ENCODE results near the gene AVEN.
"Not testable (repeated sequence)": the region's sequence is repeated elsewhere in the genome, so short reads cannot be mapped to it uniquely, and the experiment has no call there.

Gene AVEN

GRCh38 chr15:34011481-34011880 is 27.5 kb downstream of the AVEN start:
- no peak for DNase-seq
- Histone ChIP-seq H3K27ac (no peak overlapping the region), H3K4me3 (ENCODE audit: low read depth, low read length) (no peak overlapping the region), H3K36me3 (replicated peaks) (no peaks in the 10 kb centered on the region), H3K27me3 (replicated peaks) (no peaks in the 10 kb centered on the region)
- in situ Hi-C loops (cut with HindIII; ENCODE audit: low pct_ligation_motif_present, low sequenced_read_pairs): no loop called here
- no peak for TF ChIP-seq CTCF (IDR thresholded peaks at IDR 0.05; ENCODE audit: low read depth, low read length, missing control alignments)

DNA sequence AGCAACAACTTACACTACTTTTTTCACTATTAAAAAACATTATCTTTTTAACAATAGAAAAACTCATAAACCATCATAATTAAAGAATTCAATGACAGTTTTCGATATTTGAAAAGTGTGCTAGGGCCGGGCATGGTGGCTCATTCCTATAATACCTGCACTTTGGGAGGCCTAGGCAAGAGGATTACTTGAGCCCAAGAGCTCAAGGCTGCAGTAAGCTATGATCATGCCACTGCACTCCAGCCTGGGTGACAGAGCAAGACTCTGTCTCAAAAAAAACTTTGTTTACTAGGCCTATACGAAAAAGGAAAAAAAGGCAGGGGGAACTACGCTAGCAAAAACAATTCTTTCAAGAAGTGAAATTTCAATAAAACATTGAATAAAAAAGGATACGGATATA is 28.1 kb downstream of the AVEN start:
- TF ChIP-seq CTCF (IDR thresholded peaks at IDR 0.05; ENCODE audit: low read depth, low read length, missing control alignments): no peak
- H3K4me3 ChIP-seq (ENCODE audit: low read depth, low read length): no peak overlapping the region
- no peak for DNase-seq
- H3K27me3 ChIP-seq (replicated peaks): no peaks in the 10 kb centered on the region
- H3K36me3 ChIP-seq (replicated peaks): no peaks in the 10 kb centered on the region
- in situ Hi-C loops (cut with HindIII; ENCODE audit: low pct_ligation_motif_present, low sequenced_read_pairs): no loop called here
- H3K27ac ChIP-seq: no peak overlapping the region

DNA sequence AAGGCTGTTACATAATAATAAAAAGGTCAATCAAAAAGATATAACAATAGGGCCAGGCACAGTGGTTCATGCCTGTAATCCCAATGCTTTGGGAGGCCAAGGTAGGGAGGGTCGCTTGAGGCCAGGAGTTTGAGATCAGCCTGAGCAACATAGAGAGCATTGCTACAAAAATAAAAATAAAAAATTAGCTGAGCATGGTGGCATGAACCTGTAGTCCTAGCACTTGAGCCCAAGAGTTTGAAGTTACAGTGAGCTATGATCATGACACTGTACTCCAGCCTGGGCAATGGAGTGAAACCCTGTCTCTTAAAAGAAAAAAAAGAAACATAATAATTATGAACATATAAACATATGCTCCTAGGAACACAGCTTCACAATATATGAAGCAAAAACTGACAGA is 29.3 kb downstream of the AVEN start:
- Histone ChIP-seq H3K27me3 (replicated peaks) (no peaks in the 10 kb centered on the region), H3K4me3 (ENCODE audit: low read depth, low read length) (no peak overlapping the region), H3K27ac (no peak overlapping the region), H3K36me3 (replicated peaks) (no peaks in the 10 kb centered on the region)
- TF ChIP-seq CTCF (IDR thresholded peaks at IDR 0.05; ENCODE audit: low read depth, low read length, missing control alignments): no peak
- no peak for DNase-seq
- in situ Hi-C loops (cut with HindIII; ENCODE audit: low pct_ligation_motif_present, low sequenced_read_pairs): no loop called here

- H3K4me3 ChIP-seq (ENCODE audit: low read depth, low read length): no peak overlapping the region
- H3K27me3 ChIP-seq (replicated peaks): no peaks in the 10 kb centered on the region
- H3K36me3 ChIP-seq (replicated peaks): no peaks in the 10 kb centered on the region
- no peak for DNase-seq
- in situ Hi-C loops (cut with HindIII; ENCODE audit: low pct_ligation_motif_present, low sequenced_read_pairs): no loop called here
- no peak for TF ChIP-seq CTCF (IDR thresholded peaks at IDR 0.05; ENCODE audit: low read depth, low read length, missing control alignments)
- H3K27ac ChIP-seq: no peak overlapping the region
These were observed 32.6 kb downstream of the AVEN start for GRCh38 chr15:34006381-34006780.

DNA sequence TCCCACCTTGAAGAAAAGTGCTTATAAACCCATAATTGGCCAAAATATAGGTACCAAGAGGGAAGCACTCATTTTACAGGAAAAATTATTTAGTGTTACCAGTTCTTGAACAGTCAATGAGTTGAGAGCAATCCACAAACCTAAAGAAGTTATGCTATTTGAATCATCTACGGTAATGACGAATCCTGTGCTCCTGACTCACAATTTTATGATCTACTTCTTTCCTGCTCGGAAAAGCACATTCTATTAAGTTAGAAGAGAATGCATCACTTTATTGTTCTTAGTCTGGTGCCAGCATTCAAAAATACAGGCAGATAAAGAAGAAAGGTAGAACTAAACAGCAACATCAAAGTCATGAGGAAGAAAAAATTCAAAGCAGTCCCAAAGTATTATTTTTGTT is 37.5 kb downstream of the AVEN start:
- in situ Hi-C loops (cut with HindIII; ENCODE audit: low pct_ligation_motif_present, low sequenced_read_pairs): no loop called here
- Histone ChIP-seq H3K36me3 (replicated peaks) (no peaks in the 10 kb centered on the region), H3K27me3 (replicated peaks) (no peaks in the 10 kb centered on the region), H3K4me3 (ENCODE audit: low read depth, low read length) (no peak overlapping the region), H3K27ac (no peak overlapping the region)
- no peak for DNase-seq
- no peak for TF ChIP-seq CTCF (IDR thresholded peaks at IDR 0.05; ENCODE audit: low read depth, low read length, missing control alignments)

DNA sequence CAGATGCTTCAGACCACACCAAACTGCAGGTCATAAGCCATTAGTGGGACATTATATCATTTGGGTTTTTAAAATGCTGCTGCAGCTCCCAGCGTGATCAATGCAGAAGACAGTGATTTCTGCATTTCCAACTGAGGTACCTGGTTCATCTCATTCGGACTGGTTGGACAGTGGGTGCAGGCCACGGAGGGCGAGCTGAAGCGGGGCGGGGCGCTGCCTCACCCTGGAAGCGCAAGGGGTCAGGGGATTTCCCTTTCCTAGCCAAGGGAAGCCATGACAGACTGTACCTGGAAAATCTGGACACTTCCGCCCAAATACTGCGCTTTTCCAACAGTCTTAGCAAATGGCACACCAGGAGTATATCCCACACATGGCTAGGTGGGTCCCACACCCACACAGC is 43.3 kb downstream of the AVEN start:
- H3K4me3 ChIP-seq (ENCODE audit: low read depth, low read length); H3K27ac ChIP-seq; DNase-seq; H3K27me3 ChIP-seq (replicated peaks); H3K36me3 ChIP-seq (replicated peaks): not testable (repeated sequence)
- in situ Hi-C loops (cut with HindIII; ENCODE audit: low pct_ligation_motif_present, low sequenced_read_pairs): loop anchor here (25.0 kb wide), 1 partner anchor 258 kb away; no protein-coding TSS in a partner anchor
